ENCODE measurements around the gene GP1BA.
A peak's percentile ranks its signal among the peaks of the same experiment; 100 is the strongest.

The GP1BA gene

GRCh38 chr17:4947411-4948165 is 15.5 kb downstream of the GP1BA start:
- H3K27ac ChIP-seq: peak overlapping the region; percentile 91
- TF ChIP-seq CTCF (conservative IDR thresholded peaks at IDR 0.05): no peak

DNA sequence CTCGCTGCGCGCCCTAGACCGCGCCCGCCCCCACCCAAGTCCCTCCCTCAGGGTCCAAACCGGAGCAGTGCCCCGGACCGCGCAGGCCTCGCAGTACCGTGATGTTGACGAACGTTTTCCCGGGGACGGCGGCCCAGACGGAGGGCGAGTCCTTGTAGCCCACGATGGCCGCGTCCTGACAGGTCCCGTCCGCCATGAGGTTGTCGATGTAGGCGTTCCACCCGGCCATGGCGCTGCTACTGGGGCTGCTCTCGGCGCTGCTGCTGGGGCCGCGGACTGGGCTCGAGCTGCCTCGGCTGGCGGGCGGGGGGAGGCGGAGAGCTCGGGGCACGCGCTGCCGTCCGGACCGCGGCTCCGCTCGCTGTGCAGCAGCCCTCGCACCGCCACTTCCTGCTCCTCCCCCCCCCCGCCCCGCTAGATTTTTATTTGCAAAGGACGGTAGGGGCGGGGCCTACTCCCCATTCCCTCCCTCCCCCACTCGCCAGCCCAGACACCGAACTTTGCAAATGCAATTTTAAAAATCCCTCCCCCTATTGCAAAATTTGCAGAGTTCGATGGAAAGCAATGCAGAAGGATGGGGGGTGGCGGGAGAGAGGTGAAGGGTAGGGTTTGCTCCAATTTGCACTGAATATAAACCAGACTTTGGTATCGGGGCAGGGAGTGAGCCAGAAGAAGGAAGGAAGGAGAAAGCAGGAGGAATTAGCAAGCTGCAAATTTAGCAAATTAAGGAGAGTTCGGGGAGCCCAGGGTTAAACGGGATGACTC is 16.3 kb downstream of the GP1BA start, which contains the start of gene PFN1:
Gene PFN1 (minus strand): TSS at position 365 of the 765 bp plus-strand sequence. CDS start 136 bp downstream, at position 229.
- no peak for TF ChIP-seq CTCF (conservative IDR thresholded peaks at IDR 0.05)
- peak within 1 kb of the TSS; percentile 91 for H3K27ac ChIP-seq

GRCh38 chr17:4948931-4949320 is 16.8 kb downstream of the GP1BA start:
- TF ChIP-seq CTCF (conservative IDR thresholded peaks at IDR 0.05): no peak
- H3K27ac ChIP-seq: peak overlapping the region; percentile 91

DNA sequence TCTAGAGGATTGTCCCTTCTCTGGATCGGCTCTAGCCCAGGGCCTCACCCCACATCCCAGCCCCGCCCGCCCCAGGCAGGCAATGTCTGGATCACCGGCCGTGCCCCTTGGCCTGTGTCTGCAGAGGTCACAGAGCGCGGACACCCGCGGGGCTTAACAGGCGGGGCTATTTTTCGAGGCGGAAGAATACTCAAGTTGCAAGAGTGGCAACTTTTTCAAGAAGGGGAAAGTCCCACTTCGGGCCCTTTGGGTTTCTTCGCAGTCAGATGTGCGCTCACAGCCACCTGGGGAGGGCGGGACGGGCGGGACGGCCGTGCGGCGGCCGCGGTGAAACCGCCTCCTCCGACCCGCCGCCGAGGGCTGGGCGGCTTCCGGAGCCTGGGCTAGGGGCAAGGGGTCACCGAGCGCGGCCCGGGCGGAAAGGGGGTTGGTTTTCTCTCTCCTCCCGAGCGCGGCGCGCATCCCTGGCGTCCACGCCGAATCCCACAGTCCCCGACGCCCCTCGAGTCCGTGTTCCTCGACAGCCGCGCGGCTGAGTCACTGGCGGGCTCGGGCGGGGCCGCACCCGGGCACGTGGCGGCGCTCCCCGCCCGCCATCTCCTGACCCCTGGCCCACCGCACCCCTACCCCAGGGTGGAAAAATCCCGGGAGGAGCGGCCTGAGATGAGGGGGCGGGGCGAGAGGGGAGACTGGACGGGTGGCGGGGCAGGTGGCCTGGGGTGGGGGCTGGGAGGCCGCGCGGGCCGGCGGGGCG is 17.4 kb downstream of the GP1BA start:
- TF ChIP-seq CTCF (conservative IDR thresholded peaks at IDR 0.05): no peak
- peak overlapping the region; percentile 91 for H3K27ac ChIP-seq

DNA sequence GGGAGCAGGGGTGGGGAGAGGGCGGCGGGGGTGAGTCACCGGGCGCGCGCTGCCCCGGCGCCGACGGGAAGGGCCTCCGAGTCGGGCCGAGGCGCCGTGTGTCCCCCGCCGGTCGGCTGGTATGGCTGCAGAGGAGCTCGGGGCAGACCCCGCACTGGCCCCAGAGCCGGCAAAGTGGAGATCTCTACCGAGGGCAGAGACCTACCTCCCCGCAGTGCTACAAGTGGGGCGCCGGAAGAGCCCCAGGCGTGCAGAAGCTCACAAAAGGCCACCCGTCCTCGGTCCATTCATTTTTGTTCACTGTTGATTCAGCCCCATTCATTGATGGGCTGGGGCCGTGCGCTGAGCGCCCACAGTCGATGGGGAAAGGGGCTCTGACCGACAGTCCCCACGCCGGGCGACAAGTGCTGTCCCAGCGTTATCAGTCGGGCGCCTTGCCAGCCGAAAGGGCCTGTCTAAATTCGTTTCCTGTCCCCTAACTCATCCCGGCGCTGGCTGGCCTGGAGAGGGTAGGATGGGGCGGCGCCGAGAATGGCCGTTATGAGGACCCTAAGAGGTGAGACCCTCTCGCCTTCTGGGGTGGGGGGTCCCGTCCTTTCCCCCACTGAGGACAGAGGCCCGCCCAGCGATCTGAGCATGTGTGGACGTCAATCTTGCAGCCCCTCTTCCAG is 18.1 kb downstream of the GP1BA start:
- H3K27ac ChIP-seq: peak overlapping the region; percentile 91
- TF ChIP-seq CTCF (conservative IDR thresholded peaks at IDR 0.05): no peak

DNA sequence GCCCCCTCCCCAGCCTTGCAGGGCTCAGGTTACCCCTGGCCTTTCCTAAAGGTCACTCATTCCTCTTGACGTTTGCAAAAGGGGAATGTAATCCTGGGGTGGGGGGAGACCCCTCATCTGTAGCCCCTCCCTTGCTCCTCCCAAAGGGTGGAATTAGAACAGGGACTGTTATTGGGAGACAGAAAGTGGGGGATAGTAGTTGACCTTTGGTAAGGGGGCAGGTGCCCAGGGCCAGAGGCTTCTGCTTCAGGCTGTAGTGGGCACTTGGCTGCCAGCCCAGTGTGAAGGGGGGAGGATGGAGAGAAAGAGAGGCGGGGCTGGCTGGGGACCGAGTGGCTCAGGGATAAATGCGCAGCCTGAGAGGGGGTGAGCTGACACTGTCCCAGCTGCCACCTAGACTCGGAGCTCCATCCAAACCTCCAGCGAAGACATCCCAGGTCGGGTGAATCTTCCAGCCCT is 18.7 kb downstream of the GP1BA start, which contains the start of gene ENO3:
Gene ENO3 (plus strand): TSS at position 374 of the 459 bp plus-strand sequence. CDS start 711 bp downstream, outside the sequence.
- H3K27ac ChIP-seq: peak within 1 kb of the TSS; percentile 91
- TF ChIP-seq CTCF (conservative IDR thresholded peaks at IDR 0.05): no peak

Data from VCaP (cell line).